Loucy (cell line): ENCODE measurements around the gene RXRA.

ENCODE experiments used
- H2AFZ ChIP-seq: fragments of 200-600 bp; sonication (generic); 2 replicates; pipeline ENCODE4 v1.6.0; 2016; ENCODE audit warnings: antibody characterized with exemption, mild to moderate bottlenecking, low read length, moderate library complexity
- H3F3A ChIP-seq: fragments of 200-600 bp; 2 replicates; pipeline ENCODE4 v1.6.0; 2016; ENCODE audit warnings: antibody characterized with exemption, low read depth, mild to moderate bottlenecking
- H3K27me3 ChIP-seq: fragments of 200-600 bp; sonication (generic); 2 replicates; pipeline ENCODE4 v1.6.1; 2014; ENCODE audit warnings: low read length, mild to moderate bottlenecking; ENCODE audit not compliant: insufficient read depth, poor library complexity, severe bottlenecking
- H3K36me3 ChIP-seq: fragments of 200-600 bp; sonication (generic); 2 replicates; pipeline ENCODE4 v1.6.1; 2016; ENCODE audit warnings: low read length; ENCODE audit not compliant: insufficient read depth
- H3K4me1 ChIP-seq: fragments of 200-600 bp; sonication (generic); 2 replicates; pipeline ENCODE4 v1.5.1; 2014; ENCODE audit warnings: low read length, mild to moderate bottlenecking; ENCODE audit not compliant: insufficient read depth, poor library complexity, severe bottlenecking
- H3K4me2 ChIP-seq: fragments of 200-600 bp; sonication (generic); 2 replicates; pipeline ENCODE4 v1.6.0; 2014; ENCODE audit warnings: antibody characterized with exemption, low read length, low read depth, mild to moderate bottlenecking; ENCODE audit not compliant: poor library complexity, severe bottlenecking
- H3K4me3 ChIP-seq: fragments of 200-600 bp; sonication (generic); 2 replicates; pipeline ENCODE4 v1.5.1; 2014; ENCODE audit warnings: low read length, mild to moderate bottlenecking, mixed read lengths; ENCODE audit not compliant: poor library complexity, severe bottlenecking
- H3K79me2 ChIP-seq: fragments of 200-600 bp; sonication (generic); 2 replicates; pipeline ENCODE4 v1.6.1; 2014; ENCODE audit warnings: low read length; ENCODE audit not compliant: insufficient read depth
- H3K9ac ChIP-seq: fragments of 200-600 bp; sonication (generic); 2 replicates; pipeline ENCODE4 v1.6.0; 2014; ENCODE audit warnings: mild to moderate bottlenecking, low read depth, low read length, moderate library complexity; ENCODE audit not compliant: poor library complexity, severe bottlenecking
- H3K9me2 ChIP-seq: fragments of 200-600 bp; sonication (generic); replicated peaks from 2 replicates; pipeline ENCODE4 v1.6.1; 2016; ENCODE audit warnings: low read depth, low read length, mixed read lengths
- H3K9me3 ChIP-seq: fragments of 200-600 bp; sonication (generic); 2 replicates; pipeline ENCODE4 v1.6.1; 2014; ENCODE audit warnings: mild to moderate bottlenecking, antibody characterized with exemption, low read length, low read depth; ENCODE audit not compliant: insufficient read depth
- H4K20me1 ChIP-seq: fragments of 200-600 bp; sonication (generic); 2 replicates; pipeline ENCODE4 v1.6.0; 2014; ENCODE audit warnings: antibody characterized with exemption, low read length, mild to moderate bottlenecking; ENCODE audit not compliant: insufficient read depth, poor library complexity, severe bottlenecking
- EZH2phosphoT487 ChIP-seq: fragments of 200-600 bp; IDR thresholded peaks from 2 replicates; pipeline ENCODE4 v1.6.1; 2018; ENCODE audit warnings: antibody characterized with exemption, mild to moderate bottlenecking, moderate library complexity, borderline replicate concordance
- TF ChIP-seq, protein P1 (sequence below): fragments of 200-600 bp; sonication (generic); conservative IDR thresholded peaks from 2 replicates; pipeline ENCODE4 v1.5.1; 2014; ENCODE audit warnings: mild to moderate bottlenecking, antibody characterized with exemption, low read length

Gene RXRA

DNA sequence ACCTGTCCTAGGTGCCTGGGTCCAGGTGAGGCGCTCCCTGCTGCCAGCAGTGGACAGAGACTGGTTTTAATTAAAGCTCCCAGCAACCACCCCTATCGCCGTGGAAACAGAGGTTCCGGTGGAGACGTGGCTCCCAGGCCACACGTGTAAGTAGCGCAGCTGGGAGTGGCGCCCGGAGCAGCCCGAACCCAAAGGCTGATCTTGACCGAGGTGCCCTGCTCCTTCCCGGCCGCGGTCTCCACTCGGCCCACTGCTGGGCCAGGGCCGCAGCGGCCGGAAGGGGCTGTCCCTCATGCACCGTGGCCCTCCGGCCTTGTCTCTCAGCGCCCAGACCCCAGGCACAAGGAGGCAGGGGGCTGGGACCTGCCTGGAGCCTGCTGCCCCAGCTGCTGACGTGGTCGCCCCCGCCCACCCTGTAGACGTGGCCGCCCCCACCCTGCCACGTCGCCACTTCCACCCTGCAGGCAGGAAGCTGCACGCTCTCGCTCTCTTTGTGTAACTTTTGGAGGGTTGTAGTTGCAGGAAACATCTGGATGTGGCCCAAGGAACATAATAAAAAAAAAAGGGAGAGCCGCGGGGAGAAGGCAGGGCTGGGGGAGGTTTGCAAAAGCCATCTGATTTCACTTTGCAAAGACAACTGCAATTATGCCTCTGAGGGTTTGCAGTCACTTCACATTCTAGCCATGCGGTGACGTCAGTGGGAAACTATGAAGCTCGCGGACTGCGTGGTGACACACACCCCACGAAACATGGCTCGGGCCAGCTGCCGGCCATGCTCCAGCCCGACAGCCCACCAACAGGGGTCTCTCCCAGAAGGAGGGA is 129.9 kb downstream of the RXRA start:
- H3K4me1 ChIP-seq, result peaks cover 69% of the 10 kb centered on the region
- peak overlapping the region; percentile 72 for H3K9ac ChIP-seq
- H3K79me2 ChIP-seq, result no peaks in the 10 kb centered on the region; the same call in 1 of the 2 replicates
- H3F3A ChIP-seq, result peaks cover 4% of the 10 kb centered on the region; the same call in 1 of the 2 replicates
- no peaks in the 10 kb centered on the region for H3K27me3 ChIP-seq
- TF ChIP-seq, protein P1, sequence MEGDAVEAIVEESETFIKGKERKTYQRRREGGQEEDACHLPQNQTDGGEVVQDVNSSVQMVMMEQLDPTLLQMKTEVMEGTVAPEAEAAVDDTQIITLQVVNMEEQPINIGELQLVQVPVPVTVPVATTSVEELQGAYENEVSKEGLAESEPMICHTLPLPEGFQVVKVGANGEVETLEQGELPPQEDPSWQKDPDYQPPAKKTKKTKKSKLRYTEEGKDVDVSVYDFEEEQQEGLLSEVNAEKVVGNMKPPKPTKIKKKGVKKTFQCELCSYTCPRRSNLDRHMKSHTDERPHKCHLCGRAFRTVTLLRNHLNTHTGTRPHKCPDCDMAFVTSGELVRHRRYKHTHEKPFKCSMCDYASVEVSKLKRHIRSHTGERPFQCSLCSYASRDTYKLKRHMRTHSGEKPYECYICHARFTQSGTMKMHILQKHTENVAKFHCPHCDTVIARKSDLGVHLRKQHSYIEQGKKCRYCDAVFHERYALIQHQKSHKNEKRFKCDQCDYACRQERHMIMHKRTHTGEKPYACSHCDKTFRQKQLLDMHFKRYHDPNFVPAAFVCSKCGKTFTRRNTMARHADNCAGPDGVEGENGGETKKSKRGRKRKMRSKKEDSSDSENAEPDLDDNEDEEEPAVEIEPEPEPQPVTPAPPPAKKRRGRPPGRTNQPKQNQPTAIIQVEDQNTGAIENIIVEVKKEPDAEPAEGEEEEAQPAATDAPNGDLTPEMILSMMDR, result no peak
- TF ChIP-seq EZH2phosphoT487, result no peak
- no peaks in the 10 kb centered on the region for H3K9me2 ChIP-seq
- peak overlapping the region; percentile 25 for H3K4me3 ChIP-seq
- peak overlapping the region; percentile 62 for H3K4me2 ChIP-seq
- H3K9me3 ChIP-seq, result no peaks in the 10 kb centered on the region
- H3K36me3 ChIP-seq, result no peaks in the 10 kb centered on the region
- H2AFZ ChIP-seq, result no peak overlapping the region
- no peaks in the 10 kb centered on the region for H4K20me1 ChIP-seq

DNA sequence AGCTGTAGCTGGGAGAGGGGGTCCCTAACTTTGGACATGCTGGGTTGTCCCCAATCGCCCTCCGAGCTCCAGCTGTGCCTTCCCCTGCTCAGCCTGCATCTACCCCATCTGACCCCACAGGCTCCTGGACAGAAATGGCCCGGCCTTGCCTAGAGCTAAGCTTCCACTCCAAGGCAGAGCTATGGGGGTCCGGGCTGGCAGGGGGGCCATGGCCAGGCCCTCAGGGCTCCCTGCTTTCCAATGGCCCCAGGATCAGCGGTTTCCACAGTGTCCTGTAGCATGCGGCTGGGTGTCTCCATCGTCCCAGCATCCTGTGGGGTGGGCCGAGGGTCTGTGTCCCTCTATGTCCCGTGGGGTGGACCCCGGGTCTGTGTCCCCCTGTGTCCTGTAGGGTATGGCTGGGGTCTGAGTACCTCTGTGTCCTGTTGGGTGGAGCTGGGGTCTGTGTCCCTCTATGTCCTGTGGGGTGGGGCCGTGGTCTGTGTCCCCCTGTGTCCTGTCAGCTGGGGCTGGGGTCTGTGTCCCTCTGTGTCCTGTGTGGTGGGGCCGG is 130.6 kb downstream of the RXRA start:
- Histone ChIP-seq H3K27me3 (no peaks in the 10 kb centered on the region), H3K4me1 (peaks cover 76% of the 10 kb centered on the region), H3K4me3 (peak overlapping the region; percentile 25), H3K4me2 (peak overlapping the region; percentile 62), H3F3A (peaks cover 4% of the 10 kb centered on the region; the same call in 1 of the 2 replicates), H3K9ac (peak overlapping the region; percentile 72), H3K9me3 (no peaks in the 10 kb centered on the region; the same call in 1 of the 2 replicates), H3K36me3 (no peaks in the 10 kb centered on the region), H4K20me1 (no peaks in the 10 kb centered on the region), H3K79me2 (no peaks in the 10 kb centered on the region; the same call in 1 of the 2 replicates), H3K9me2 (no peaks in the 10 kb centered on the region), H2AFZ (no peak overlapping the region)
- TF ChIP-seq EZH2phosphoT487, result no peak
- TF ChIP-seq, protein P1, result no peak

DNA sequence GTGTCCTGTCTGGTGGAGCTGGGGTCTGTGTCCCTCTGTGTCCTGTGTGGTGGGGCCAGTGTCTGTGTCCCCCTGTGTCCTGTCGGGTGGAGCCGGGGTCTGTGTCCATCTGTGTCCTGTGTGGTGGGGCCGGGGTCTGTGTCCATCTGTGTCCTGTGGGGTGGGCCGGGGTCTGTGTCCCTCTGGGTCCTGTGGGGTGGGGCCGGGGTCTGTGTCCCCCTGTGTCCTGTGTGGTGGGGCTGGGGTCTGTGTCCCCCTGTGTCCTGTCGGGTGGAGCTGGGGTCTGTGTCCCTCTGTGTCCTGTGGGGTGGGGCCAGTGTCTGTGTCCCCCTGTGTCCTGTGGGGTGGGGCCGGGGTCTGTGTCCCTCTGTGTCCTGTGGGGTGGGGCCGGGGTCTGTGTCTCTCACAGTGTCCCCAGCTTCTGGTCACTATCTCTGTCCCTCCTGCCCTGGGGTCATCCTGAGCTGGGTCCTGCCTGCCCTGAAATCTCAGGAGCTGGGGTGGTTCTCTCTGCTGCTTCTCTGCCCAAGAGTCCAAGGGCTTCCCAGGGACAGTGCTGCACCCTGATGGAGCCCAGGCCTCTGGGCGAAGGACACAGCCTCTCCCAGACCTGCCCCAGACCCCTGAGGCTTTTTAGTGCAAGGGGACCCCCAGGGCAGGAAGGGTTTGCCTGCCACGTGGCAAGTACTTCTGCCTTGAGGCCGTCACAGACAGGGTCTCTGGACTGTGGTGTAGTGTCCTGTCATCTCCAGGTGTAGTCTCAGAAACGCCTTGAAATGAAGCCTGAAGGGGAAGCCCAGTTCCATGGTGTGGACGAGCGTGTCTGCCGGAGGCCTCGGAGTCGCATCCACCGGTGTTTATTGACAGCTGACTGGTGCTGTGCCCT is 131.3 kb downstream of the RXRA start:
- H3K36me3 ChIP-seq, result no peaks in the 10 kb centered on the region
- H3K9me2 ChIP-seq, result no peaks in the 10 kb centered on the region
- peaks cover 84% of the 10 kb centered on the region for H3K4me1 ChIP-seq
- H3F3A ChIP-seq, result peaks cover 4% of the 10 kb centered on the region; the same call in 1 of the 2 replicates
- H4K20me1 ChIP-seq, result no peaks in the 10 kb centered on the region
- no peaks in the 10 kb centered on the region; the same call in 1 of the 2 replicates for H3K9me3 ChIP-seq
- TF ChIP-seq, protein P1, result no peak
- no peak for TF ChIP-seq EZH2phosphoT487
- peak overlapping the region; percentile 62 for H3K4me2 ChIP-seq
- H2AFZ ChIP-seq, result no peak overlapping the region
- H3K4me3 ChIP-seq, result peak overlapping the region; percentile 25
- no peaks in the 10 kb centered on the region for H3K27me3 ChIP-seq
- peak overlapping the region; percentile 72 for H3K9ac ChIP-seq
- H3K79me2 ChIP-seq, result no peaks in the 10 kb centered on the region; the same call in 1 of the 2 replicates
